Measurements from ENCODE around the gene STAC2.

STAC2 gene

GRCh38 chr17:39161962-39162361 is 63.8 kb downstream of the STAC2 start:
- no peak for DNase-seq (ENCODE audit: low read depth, low spot score)
- Histone ChIP-seq H3K4me3 (no peak overlapping the region), H3K27ac (no peak overlapping the region), H3K9ac (ENCODE audit: insufficient read length) (no peak overlapping the region), H3K9me3 (ENCODE audit: low read depth, low read length) (no peaks in the 10 kb centered on the region), H3K36me3 (ENCODE audit: insufficient read depth, low read length) (no peaks in the 10 kb centered on the region)
- no peak for TF ChIP-seq EZH2 (IDR thresholded peaks at IDR 0.05)
- TF ChIP-seq FOXP2 (optimal IDR thresholded peaks at IDR 0.05; ENCODE audit: control extremely low read depth, extremely low read length, insufficient read depth): no peak
- TF ChIP-seq POLR2AphosphoS5 (IDR thresholded peaks at IDR 0.05; ENCODE audit: borderline replicate concordance, low read depth, low read length): no peak

Data from SK-N-MC (cell line).